Panc1 (cell line): Measurements from ENCODE around the gene EYS. TPM values are rescaled to one million over a fixed set of nuclear protein-coding genes. Genes with fewer than 3 reads are reported as not detected.

Experiments
- ATAC-seq: fragments of 200-7000 bp; cut with Tn5 transposase; 2 replicates; pipeline ENCODE4 v1.9.1; 2020; ENCODE audit warnings: mild to moderate bottlenecking, moderate library complexity
- BruUV-seq: library from RNA; stranded (reverse); fragments of 400-500 nt; replicated peaks from 2 replicates; lab custom pipeline; 2021; lab: Mats Ljungman, UMichigan
- CTCF ChIA-PET: fragments of 300-600 bp; sonication (Branson Sonifier 250); formaldehyde crosslinking; loops from one replicate; lab custom pipeline; 2022; ENCODE audit warnings: antibody characterized with exemption; lab: Charles Lee
- POLR2A ChIA-PET: fragments of 300-600 bp; sonication (Branson Sonifier 250); formaldehyde crosslinking; loops from one replicate; lab custom pipeline; 2022; ENCODE audit warnings: antibody characterized with exemption; lab: Charles Lee
- DNase-seq: peaks from one replicate; pipeline ENCODE4 v3.0.0-alpha.2; 2010; ENCODE audit warnings: low read depth, low spot score
- H3K27ac ChIP-seq: 2 replicates; pipeline ENCODE4 v1.5.1; 2011; ENCODE audit warnings: mild to moderate bottlenecking, low read length, inconsistent platforms
- H3K27me3 ChIP-seq: fragments of 200-500 bp; sonication (Bioruptor generic); 2 replicates; pipeline ENCODE4 v1.6.0; 2014; ENCODE audit warnings: low read length, inconsistent platforms; ENCODE audit not compliant: control insufficient read depth, insufficient read depth
- H3K36me3 ChIP-seq: fragments of 200-500 bp; sonication (Bioruptor generic); 2 replicates; pipeline ENCODE4 v1.5.1; 2014; ENCODE audit warnings: inconsistent platforms, mild to moderate bottlenecking, low read length, moderate library complexity; ENCODE audit not compliant: control insufficient read depth, insufficient read depth
- H3K4me1 ChIP-seq: 2 replicates; pipeline ENCODE4 v1.5.1; 2011; ENCODE audit warnings: inconsistent platforms, mild to moderate bottlenecking, low read length, moderate library complexity; ENCODE audit not compliant: control insufficient read depth, insufficient read depth
- H3K4me3 ChIP-seq, 2 experiments: 2 replicates each; pipeline ENCODE4 v1.5.1; 2011 to 2012; ENCODE audit warnings: low read depth in 2 of 2, low read length in 2 of 2, mild to moderate bottlenecking in 2 of 2, inconsistent platforms in 1 of 2, moderate library complexity in 1 of 2
- H3K9me3 ChIP-seq: fragments of 200-500 bp; sonication (Bioruptor generic); 2 replicates; pipeline ENCODE4 v1.5.1; 2014; ENCODE audit warnings: low read depth, mild to moderate bottlenecking, inconsistent platforms, low read length, moderate library complexity; ENCODE audit not compliant: control insufficient read depth, insufficient read depth
- POLR2AphosphoS5 ChIP-seq: IDR thresholded peaks from 2 replicates; pipeline ENCODE4 v1.6.1; 2012; ENCODE audit warnings: mild to moderate bottlenecking, low read depth, low read length, moderate library complexity
- SIN3A ChIP-seq: IDR thresholded peaks from 2 replicates; pipeline ENCODE4 v1.6.1; 2012; ENCODE audit warnings: low read depth, mild to moderate bottlenecking, low read length, moderate library complexity, borderline replicate concordance; ENCODE audit not compliant: insufficient read depth
- TCF7L2 ChIP-seq: IDR thresholded peaks from 2 replicates; pipeline ENCODE4 v1.6.1; 2011; ENCODE audit warnings: mild to moderate bottlenecking, low read depth, low read length, inconsistent platforms
- in situ Hi-C: cut with HindIII; loops from 2 replicates; pipeline ENCODE4 v1.10.0; 2016; ENCODE audit warnings: low sequenced_read_pairs, low pct_unique_long_range_greater_than_20kb
- intact Hi-C: fragments of 100-400 bp; cut with micrococcal nuclease; formaldehyde crosslinking; loops from one replicate; pipeline ENCODE4 v1.10.0; 2022; ENCODE audit not compliant: unreplicated experiment
- total RNA-seq: library from RNA; stranded (reverse); gene quantifications from one replicate; pipeline ENCODE4 v1.2.1, GENCODE V29; 2021; ENCODE audit not compliant: unreplicated experiment
- TF ChIP-seq, protein P1 (sequence below): fragments of 450-650 bp; IDR thresholded peaks from 2 replicates; pipeline ENCODE4 v1.5.1; 2017; ENCODE audit warnings: mild to moderate bottlenecking
- TF ChIP-seq, protein P2 (sequence below), 2 experiments: IDR thresholded peaks; 2 replicates each; pipeline ENCODE4 v1.6.1; 2011 to 2012; ENCODE audit warnings: low read depth in 2 of 2, control low read depth in 1 of 2, low read length in 1 of 2, mild to moderate bottlenecking in 1 of 2, moderate library complexity in 1 of 2; ENCODE audit not compliant: insufficient read depth in 1 of 2

Gene EYS
- total RNA-seq, 1 experiment from 2014 or later = not detected

DNA sequence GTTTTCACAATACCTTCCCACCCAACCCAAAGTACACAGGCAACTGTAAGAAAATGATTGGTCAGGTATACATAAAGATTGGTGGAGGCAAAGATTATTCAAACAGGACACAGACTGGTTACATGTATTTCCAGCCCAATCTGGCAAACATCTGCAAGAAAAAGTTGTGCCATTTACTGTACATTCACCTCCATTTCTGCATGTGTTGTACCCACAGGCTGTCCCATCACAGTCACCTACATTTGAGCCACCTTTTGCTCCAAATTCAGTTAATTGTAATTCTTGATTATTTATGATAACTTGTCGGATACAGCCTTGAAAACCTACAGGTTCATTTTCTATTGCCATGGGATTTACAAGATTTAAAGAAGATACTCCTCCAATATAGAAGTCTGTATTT, 1985.8 kb downstream of the EYS start:
- CTCF ChIA-PET = no interaction called here
- H3K9me3 ChIP-seq = no peaks in the 10 kb centered on the region
- DNase-seq = no peak
- no TSS peak for BruUV-seq
- no peak overlapping the region for H3K27ac ChIP-seq
- no peaks in the 10 kb centered on the region for H3K36me3 ChIP-seq
- intact Hi-C loops = no loop called here
- POLR2A ChIA-PET = no interaction called here
- no peak overlapping the region for H3K4me3 ChIP-seq
- H3K4me1 ChIP-seq = no peaks in the 10 kb centered on the region
- in situ Hi-C loops = no loop called here
- TF ChIP-seq, protein P1, sequence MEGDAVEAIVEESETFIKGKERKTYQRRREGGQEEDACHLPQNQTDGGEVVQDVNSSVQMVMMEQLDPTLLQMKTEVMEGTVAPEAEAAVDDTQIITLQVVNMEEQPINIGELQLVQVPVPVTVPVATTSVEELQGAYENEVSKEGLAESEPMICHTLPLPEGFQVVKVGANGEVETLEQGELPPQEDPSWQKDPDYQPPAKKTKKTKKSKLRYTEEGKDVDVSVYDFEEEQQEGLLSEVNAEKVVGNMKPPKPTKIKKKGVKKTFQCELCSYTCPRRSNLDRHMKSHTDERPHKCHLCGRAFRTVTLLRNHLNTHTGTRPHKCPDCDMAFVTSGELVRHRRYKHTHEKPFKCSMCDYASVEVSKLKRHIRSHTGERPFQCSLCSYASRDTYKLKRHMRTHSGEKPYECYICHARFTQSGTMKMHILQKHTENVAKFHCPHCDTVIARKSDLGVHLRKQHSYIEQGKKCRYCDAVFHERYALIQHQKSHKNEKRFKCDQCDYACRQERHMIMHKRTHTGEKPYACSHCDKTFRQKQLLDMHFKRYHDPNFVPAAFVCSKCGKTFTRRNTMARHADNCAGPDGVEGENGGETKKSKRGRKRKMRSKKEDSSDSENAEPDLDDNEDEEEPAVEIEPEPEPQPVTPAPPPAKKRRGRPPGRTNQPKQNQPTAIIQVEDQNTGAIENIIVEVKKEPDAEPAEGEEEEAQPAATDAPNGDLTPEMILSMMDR = no peak
- TF ChIP-seq POLR2AphosphoS5 (no peak), TCF7L2 (no peak), SIN3A (no peak)
- TF ChIP-seq, protein P2, sequence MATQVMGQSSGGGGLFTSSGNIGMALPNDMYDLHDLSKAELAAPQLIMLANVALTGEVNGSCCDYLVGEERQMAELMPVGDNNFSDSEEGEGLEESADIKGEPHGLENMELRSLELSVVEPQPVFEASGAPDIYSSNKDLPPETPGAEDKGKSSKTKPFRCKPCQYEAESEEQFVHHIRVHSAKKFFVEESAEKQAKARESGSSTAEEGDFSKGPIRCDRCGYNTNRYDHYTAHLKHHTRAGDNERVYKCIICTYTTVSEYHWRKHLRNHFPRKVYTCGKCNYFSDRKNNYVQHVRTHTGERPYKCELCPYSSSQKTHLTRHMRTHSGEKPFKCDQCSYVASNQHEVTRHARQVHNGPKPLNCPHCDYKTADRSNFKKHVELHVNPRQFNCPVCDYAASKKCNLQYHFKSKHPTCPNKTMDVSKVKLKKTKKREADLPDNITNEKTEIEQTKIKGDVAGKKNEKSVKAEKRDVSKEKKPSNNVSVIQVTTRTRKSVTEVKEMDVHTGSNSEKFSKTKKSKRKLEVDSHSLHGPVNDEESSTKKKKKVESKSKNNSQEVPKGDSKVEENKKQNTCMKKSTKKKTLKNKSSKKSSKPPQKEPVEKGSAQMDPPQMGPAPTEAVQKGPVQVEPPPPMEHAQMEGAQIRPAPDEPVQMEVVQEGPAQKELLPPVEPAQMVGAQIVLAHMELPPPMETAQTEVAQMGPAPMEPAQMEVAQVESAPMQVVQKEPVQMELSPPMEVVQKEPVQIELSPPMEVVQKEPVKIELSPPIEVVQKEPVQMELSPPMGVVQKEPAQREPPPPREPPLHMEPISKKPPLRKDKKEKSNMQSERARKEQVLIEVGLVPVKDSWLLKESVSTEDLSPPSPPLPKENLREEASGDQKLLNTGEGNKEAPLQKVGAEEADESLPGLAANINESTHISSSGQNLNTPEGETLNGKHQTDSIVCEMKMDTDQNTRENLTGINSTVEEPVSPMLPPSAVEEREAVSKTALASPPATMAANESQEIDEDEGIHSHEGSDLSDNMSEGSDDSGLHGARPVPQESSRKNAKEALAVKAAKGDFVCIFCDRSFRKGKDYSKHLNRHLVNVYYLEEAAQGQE (IDR thresholded peaks at IDR 0.05; ENCODE audit: insufficient read depth in 1 of 2, low read depth in 2 of 2, low read length in 1 of 2) = no peak
- no peaks in the 10 kb centered on the region for H3K27me3 ChIP-seq
- ATAC-seq = no peak

DNA sequence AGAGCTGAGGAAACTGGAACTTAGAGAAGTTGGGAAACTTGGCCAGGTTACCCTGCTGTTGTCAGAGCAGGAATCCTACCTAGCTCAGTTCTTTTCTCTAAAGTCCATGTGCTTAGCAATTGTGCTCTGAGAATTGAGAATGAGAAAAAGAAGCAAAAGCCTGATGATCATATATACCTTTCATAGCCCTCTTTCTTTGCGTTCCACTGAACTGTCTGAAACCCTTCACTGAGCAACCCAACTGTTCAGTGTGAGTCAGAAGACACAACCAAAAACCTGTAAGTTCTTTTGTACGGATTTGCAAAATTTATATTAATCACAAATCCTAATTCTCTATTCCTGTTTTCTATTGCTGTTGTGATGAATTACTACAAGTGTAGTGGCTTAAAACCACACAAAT, 1990.9 kb downstream of the EYS start:
- Histone ChIP-seq H3K27me3 (no peaks in the 10 kb centered on the region), H3K4me1 (no peaks in the 10 kb centered on the region), H3K36me3 (peaks cover 17% of the 10 kb centered on the region), H3K4me3 (no peak overlapping the region), H3K9me3 (no peaks in the 10 kb centered on the region), H3K27ac (no peak overlapping the region)
- no TSS peak for BruUV-seq
- no peak for DNase-seq
- in situ Hi-C loops (no loop called here), intact Hi-C loops (no loop called here)
- ChIA-PET CTCF (no interaction called here), POLR2A (no interaction called here)
- no peak for ATAC-seq
- TF ChIP-seq, protein P1 = no peak
- TF ChIP-seq, protein P2 (IDR thresholded peaks at IDR 0.05; ENCODE audit: insufficient read depth in 1 of 2, low read depth in 2 of 2, low read length in 1 of 2) = no peak
- no peak for TF ChIP-seq POLR2AphosphoS5
- TF ChIP-seq SIN3A = no peak
- TF ChIP-seq TCF7L2 = no peak
